GM23338 (cell line): ENCODE data around the gene GADD45B. TPM values are rescaled to one million over a fixed set of nuclear protein-coding genes. Genes with fewer than 3 reads are reported as not detected.

Experiments
- ATAC-seq: fragments of 200-7000 bp; cut with Tn5 transposase; 3 replicates; pipeline ENCODE4 v1.9.1; 2020
- DNase-seq: peaks from one replicate; pipeline ENCODE4 v3.0.0-alpha.2; 2015; ENCODE audit warnings: low spot score
- H2AFZ ChIP-seq: fragments of 200-600 bp; sonication (generic); 2 replicates; pipeline ENCODE4 v1.8.0; 2016; ENCODE audit warnings: antibody characterized with exemption, mild to moderate bottlenecking, moderate library complexity
- H3F3A ChIP-seq: fragments of 200-600 bp; sonication (generic); replicated peaks from 2 replicates; pipeline ENCODE4 v1.8.0; 2017; ENCODE audit warnings: antibody characterized with exemption, mixed run types, low read depth
- H3K27ac ChIP-seq: fragments of 200-600 bp; sonication (generic); 2 replicates; pipeline ENCODE4 v1.6.1; 2016; ENCODE audit warnings: low read depth
- H3K27me3 ChIP-seq: fragments of 200-600 bp; sonication (generic); 2 replicates; pipeline ENCODE4 v1.8.0; 2016; ENCODE audit warnings: mild to moderate bottlenecking, mixed run types, moderate library complexity; ENCODE audit not compliant: insufficient read depth
- H3K36me3 ChIP-seq: fragments of 200-600 bp; sonication (generic); 2 replicates; pipeline ENCODE4 v1.8.0; 2016; ENCODE audit warnings: mild to moderate bottlenecking; ENCODE audit not compliant: insufficient read depth
- H3K4me1 ChIP-seq: fragments of 200-600 bp; sonication (generic); 2 replicates; pipeline ENCODE4 v1.8.0; 2016; ENCODE audit warnings: mild to moderate bottlenecking, moderate library complexity; ENCODE audit not compliant: insufficient read depth
- H3K4me2 ChIP-seq: fragments of 200-600 bp; sonication (generic); 2 replicates; pipeline ENCODE4 v1.7.1; 2017; ENCODE audit warnings: mixed run types
- H3K4me3 ChIP-seq: fragments of 200-600 bp; sonication (generic); 2 replicates; pipeline ENCODE4 v1.6.1; 2016; ENCODE audit warnings: mixed run types
- H3K79me2 ChIP-seq: fragments of 200-600 bp; sonication (generic); replicated peaks from 2 replicates; pipeline ENCODE4 v1.8.0; 2017; ENCODE audit warnings: mild to moderate bottlenecking; ENCODE audit not compliant: insufficient read depth
- H3K9me2 ChIP-seq: fragments of 200-600 bp; sonication (generic); 2 replicates; pipeline ENCODE4 v1.8.0; 2017; ENCODE audit not compliant: insufficient read depth
- H4K20me1 ChIP-seq: fragments of 200-600 bp; sonication (generic); replicated peaks from 2 replicates; pipeline ENCODE4 v1.8.0; 2017; ENCODE audit warnings: mild to moderate bottlenecking; ENCODE audit not compliant: insufficient read depth
- H3K27ac Mint-ChIP-seq: 2 replicates; pipeline ENCODE4 v1.8.0; 2020; ENCODE audit warnings: inconsistent platforms, mild to moderate bottlenecking, moderate library complexity, mixed read lengths
- H3K27me3 Mint-ChIP-seq: 3 replicates; pipeline ENCODE4 v1.8.0; 2022; ENCODE audit warnings: low read depth, mild to moderate bottlenecking, moderate library complexity, mixed read lengths, inconsistent platforms; ENCODE audit not compliant: insufficient read depth, poor library complexity
- H3K36me3 Mint-ChIP-seq: 3 replicates; pipeline ENCODE4 v1.8.0; 2021; ENCODE audit warnings: low read depth, mild to moderate bottlenecking, inconsistent platforms, moderate library complexity, mixed read lengths
- H3K4me1 Mint-ChIP-seq: 3 replicates; pipeline ENCODE4 v1.8.0; 2020; ENCODE audit warnings: mild to moderate bottlenecking, inconsistent platforms, mixed read lengths
- H3K4me3 Mint-ChIP-seq: 3 replicates; pipeline ENCODE4 v1.8.0; 2021; ENCODE audit warnings: moderate library complexity, mild to moderate bottlenecking, inconsistent platforms, mixed read lengths
- H3K9me3 Mint-ChIP-seq: 3 replicates; pipeline ENCODE4 v1.8.0; 2020; ENCODE audit warnings: moderate library complexity, mild to moderate bottlenecking, inconsistent platforms, mixed read lengths
- CREB1 ChIP-seq: fragments of 250-450 bp; sonication (Bioruptor Pico); IDR thresholded peaks from 2 replicates; pipeline ENCODE4 v1.5.0; 2020; ENCODE audit warnings: low read depth, mild to moderate bottlenecking, moderate library complexity
- ETS1 ChIP-seq: IDR thresholded peaks from 2 replicates; pipeline ENCODE4 v1.6.1; 2016; ENCODE audit warnings: antibody characterized with exemption
- EZH2 ChIP-seq: fragments of 200-600 bp; sonication (generic); IDR thresholded peaks from one replicate; pipeline ENCODE4 v1.8.0; 2017; ENCODE audit warnings: antibody characterized with exemption, mild to moderate bottlenecking, low read depth; ENCODE audit not compliant: unreplicated experiment
- JUNB ChIP-seq: IDR thresholded peaks from one replicate; pipeline ENCODE4 v1.6.1; 2016; ENCODE audit warnings: antibody characterized with exemption; ENCODE audit not compliant: unreplicated experiment
- NANOG ChIP-seq: IDR thresholded peaks from 2 replicates; pipeline ENCODE4 v1.6.1; 2016; ENCODE audit warnings: antibody characterized with exemption, borderline replicate concordance
- POLR2AphosphoS5 ChIP-seq: IDR thresholded peaks from 2 replicates; pipeline ENCODE4 v1.6.1; 2016; ENCODE audit warnings: antibody characterized with exemption, low read depth
- REST ChIP-seq: IDR thresholded peaks from one replicate; pipeline ENCODE4 v1.6.1; 2018; ENCODE audit warnings: antibody characterized with exemption; ENCODE audit not compliant: unreplicated experiment
- STAT1 ChIP-seq: IDR thresholded peaks from one replicate; pipeline ENCODE4 v1.6.1; 2016; ENCODE audit warnings: antibody characterized with exemption; ENCODE audit not compliant: unreplicated experiment
- ZNF462 ChIP-seq: fragments of 250-450 bp; sonication (Bioruptor Pico); IDR thresholded peaks from 2 replicates; pipeline ENCODE4 v1.5.0; 2020; ENCODE audit warnings: mild to moderate bottlenecking, moderate library complexity
- polyA plus RNA-seq: library from polyadenylated mRNA; unstranded; fragments of >200 nt; fragmentation: Nextera tagmentation; extraction: Ambion mirVana; gene quantifications from 2 replicates; pipeline ENCODE4 v1.2.1, GENCODE V29; 2016
- total RNA-seq: library from RNA; depleted of rRNA; stranded (reverse); fragments of >200 nt; shearing (Covaris generic); gene quantifications from 2 replicates; pipeline ENCODE4 v1.2.3, GENCODE V29; 2014

Gene GADD45B
- total and polyA plus RNA-seq, 2 experiments from 2014 or later = 12.3 to 16.6 TPM

- TF ChIP-seq ZNF462 (CRISPR knock-in tag) = no peak
- no peak for TF ChIP-seq EZH2
- no peak for TF ChIP-seq POLR2AphosphoS5
- TF ChIP-seq ETS1 = no peak
- no peak for TF ChIP-seq JUNB
These were observed 51.2 kb downstream of the GADD45B start (continued) for GRCh38 chr19:2527171-2527570.

GRCh38 chr19:2527686-2528085 lies 51.8 kb downstream of the GADD45B start:
- H4K20me1 ChIP-seq = no peaks in the 10 kb centered on the region
- no peak overlapping the region for H3K27ac ChIP-seq
- Mint-ChIP-seq H3K4me1 (peaks cover 13% of the 10 kb centered on the region), H3K4me3 (no peak overlapping the region), H3K9me3 (no peaks in the 10 kb centered on the region), H3K27me3 (peaks cover 7% of the 10 kb centered on the region), H3K36me3 (0 out of 3 replicates have a peak, but pooled peaks cover 3% of the 10 kb centered on the region), H3K27ac (no peak overlapping the region)
- no peak for ATAC-seq
- no peaks in the 10 kb centered on the region for H3K36me3 ChIP-seq
- H3F3A ChIP-seq = peaks cover 18% of the 10 kb centered on the region
- no peak overlapping the region for H2AFZ ChIP-seq
- no peak overlapping the region for H3K4me2 ChIP-seq
- H3K79me2 ChIP-seq = no peaks in the 10 kb centered on the region
- no peaks in the 10 kb centered on the region for H3K9me2 ChIP-seq
- peaks cover 12% of the 10 kb centered on the region; the same call in 1 of the 2 replicates for H3K4me1 ChIP-seq
- no peak overlapping the region for H3K4me3 ChIP-seq
- H3K27me3 ChIP-seq = no peaks in the 10 kb centered on the region
- TF ChIP-seq CREB1 (CRISPR knock-in tag) (no peak), POLR2AphosphoS5 (no peak), ETS1 (no peak), REST (no peak), STAT1 (no peak), NANOG (no peak), EZH2 (no peak)
- DNase-seq = no peak
